Amniotic epithelial cell (primary cell): Measurements from ENCODE around the gene ANKFY1.
"Not testable (repeated sequence)": the region's sequence is repeated elsewhere in the genome, so short reads cannot be mapped to it uniquely, and the experiment has no call there.

ENCODE experiments used
- DNase-seq: peaks from one replicate; pipeline ENCODE4 v3.0.0-alpha.2; 2010; ENCODE audit warnings: low read depth

ANKFY1 gene

DNA sequence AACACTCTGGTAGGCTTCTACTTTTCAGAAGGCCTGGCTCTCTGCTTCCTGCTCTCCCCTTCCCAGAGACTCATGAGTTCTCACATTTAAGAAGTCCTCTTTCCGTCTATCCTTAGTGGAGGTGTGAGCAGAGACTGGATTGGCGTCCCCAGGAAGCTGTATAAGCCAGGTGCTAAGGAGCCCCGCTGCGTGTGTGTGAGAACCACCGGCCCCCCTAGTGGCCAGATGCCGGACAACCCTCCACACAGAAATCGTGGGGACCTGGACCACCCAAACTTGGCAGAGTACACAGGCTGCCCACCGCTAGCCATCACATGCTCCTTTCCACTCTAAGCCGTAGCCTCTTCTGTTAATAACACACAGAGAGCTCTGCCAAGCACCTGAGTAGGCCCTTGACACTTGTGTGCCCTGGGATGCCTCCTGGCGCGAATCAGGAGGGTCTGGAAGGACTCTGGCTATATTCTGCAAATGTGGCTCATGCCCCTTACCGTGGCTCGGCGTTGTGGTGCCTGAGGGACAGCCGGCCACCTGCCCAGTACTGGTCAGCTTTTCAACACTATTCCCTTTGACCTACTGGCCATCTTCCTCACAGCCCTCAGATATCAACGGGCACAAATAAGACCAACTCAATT is 106.9 kb downstream of the ANKFY1 start:
- no peak for DNase-seq

GRCh38 chr17:4155980-4156620 is 107.7 kb downstream of the ANKFY1 start:
- no peak for DNase-seq

GRCh38 chr17:4154201-4154600 is 109.6 kb downstream of the ANKFY1 start:
- no peak for DNase-seq

DNA sequence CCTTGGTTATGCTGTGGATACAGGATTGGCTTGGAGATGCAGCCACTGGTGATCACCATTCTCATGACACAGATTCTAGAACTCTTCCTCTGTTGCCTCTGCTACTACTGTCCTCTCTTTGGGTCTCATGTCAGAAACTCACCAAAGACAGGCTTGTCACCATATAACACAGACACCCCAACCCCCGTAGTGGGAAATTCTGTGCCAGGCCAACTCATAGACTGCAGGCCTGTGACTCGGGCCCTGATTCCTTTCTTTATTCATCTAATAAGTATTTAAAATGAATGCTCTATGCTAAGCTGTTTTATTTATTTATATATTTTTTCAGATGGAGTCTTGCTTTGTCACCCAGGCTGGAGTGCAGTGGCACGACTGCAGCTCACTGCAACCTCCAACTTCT is 111.3 kb downstream of the ANKFY1 start:
- peak; percentile 44 for DNase-seq

- peak; percentile 48 for DNase-seq
Observed at GRCh38 chr17:4150096-4150495, 113.7 kb downstream of the ANKFY1 start.

GRCh38 chr17:4148611-4149308 is 115.0 kb downstream of the ANKFY1 start:
- peak; percentile 15 for DNase-seq

GRCh38 chr17:4147751-4148310 is 115.9 kb downstream of the ANKFY1 start:
- DNase-seq, result no peak

DNA sequence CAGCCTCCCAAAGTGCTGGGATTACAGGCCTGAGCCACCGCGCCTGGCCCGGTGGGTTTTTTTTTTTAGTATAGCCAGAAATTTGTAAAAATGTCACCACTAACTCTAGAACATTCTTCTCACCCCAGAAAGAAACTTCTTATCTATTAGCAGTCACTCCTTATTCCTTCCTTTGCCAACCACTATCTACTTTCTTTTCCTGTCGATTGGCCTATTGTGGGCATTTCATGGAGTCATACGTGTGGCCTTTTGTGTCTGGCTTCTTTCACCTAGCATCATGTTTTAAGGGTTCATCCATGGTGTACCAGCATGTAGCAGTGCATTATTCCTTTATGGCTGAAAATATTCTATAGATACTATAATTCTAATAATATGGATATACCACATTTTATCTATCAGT is 117.1 kb downstream of the ANKFY1 start:
- no peak for DNase-seq

DNA sequence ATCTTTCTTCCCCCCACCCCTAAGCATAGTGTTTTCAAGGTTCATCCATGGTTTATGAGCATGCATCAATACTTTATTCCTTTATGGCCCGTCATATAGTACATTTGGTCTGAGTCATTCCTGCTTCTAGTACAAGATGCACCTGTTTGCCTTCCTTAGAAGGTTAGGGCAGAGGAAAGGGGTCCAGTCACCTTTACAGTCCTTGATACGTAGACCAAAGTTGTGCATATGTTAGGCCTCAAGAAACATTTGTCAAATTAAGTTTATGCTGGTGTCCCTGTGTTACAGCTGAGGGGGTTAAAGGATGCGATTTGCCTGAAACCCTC is 119.4 kb downstream of the ANKFY1 start:
- DNase-seq, result no peak

- DNase-seq, result peak; percentile 91
Observed at GRCh38 chr17:4143563-4144421, 120.0 kb downstream of the ANKFY1 start.

GRCh38 chr17:4142107-4142900 is 121.5 kb downstream of the ANKFY1 start:
- DNase-seq, result peak; percentile 26

DNA sequence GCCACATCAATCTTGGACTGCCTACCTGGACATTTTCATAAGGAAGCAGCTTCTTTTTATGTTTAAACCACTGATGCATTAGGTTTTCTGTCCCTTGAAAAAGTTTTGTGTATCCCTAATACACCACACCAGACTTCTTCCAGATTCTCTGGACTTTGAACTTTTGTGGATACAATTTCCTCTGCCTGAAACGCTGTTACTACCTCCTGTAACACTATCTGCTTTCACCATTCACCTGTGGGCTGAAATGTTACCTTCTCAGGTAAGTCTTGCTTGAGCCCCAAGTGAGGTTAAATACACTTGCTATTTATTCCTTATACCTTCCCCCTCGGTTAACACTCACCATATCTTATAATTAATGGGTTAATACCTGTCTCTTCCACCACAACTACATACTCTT is 123.7 kb downstream of the ANKFY1 start:
- DNase-seq, result no peak

DNA sequence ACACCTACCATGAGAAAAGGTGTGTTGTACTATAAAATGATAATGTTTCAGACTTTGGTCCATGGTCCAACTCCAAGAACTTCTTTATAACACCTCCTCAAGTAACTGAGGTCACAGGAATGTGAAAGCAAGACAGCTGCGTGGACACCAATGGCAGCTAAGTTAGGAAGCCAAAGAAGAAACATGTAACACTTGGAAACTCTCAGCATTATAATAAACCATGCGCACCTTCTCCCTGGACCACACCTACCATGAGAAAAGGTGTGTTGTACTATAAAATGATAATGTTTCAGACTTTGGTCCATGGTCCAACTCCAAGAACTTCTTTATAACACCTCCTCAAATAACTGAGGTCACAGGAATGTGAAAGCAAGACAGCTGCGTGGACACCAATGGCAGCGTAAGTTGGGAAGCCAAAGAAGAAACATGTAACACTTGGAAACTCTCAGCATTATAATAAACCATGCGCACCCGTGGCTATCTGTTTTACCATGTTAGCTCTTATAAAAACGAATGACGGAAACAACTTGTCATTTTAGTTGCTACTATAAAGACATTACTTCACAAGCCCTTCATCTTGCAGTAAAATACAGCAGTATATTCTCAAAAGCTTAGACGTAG is 124.8 kb downstream of the ANKFY1 start:
- not testable (repeated sequence) for DNase-seq

DNA sequence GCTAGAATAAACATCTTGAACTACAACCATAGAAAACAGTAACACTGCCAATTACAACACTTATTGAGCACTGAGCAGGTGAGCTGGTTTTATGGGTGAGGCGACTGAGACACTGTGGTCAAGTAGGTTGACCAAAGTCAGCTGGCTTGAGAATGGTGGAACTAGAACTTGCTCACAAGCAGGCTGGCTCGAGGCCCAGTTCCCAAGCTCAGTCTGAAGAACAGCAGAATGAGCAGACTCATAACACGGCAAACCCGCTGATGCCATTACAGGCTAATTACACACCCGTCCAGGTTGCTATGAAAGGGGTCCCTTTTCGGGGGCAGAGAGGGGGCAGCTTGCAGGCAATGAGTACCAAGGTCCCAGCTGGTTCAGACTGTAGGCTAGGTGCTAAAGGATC is 127.4 kb downstream of the ANKFY1 start:
- DNase-seq, result no peak

GRCh38 chr17:4135489-4135888 is 128.3 kb downstream of the ANKFY1 start:
- no peak for DNase-seq

GRCh38 chr17:4134721-4135120 is 129.1 kb downstream of the ANKFY1 start:
- no peak for DNase-seq

DNA sequence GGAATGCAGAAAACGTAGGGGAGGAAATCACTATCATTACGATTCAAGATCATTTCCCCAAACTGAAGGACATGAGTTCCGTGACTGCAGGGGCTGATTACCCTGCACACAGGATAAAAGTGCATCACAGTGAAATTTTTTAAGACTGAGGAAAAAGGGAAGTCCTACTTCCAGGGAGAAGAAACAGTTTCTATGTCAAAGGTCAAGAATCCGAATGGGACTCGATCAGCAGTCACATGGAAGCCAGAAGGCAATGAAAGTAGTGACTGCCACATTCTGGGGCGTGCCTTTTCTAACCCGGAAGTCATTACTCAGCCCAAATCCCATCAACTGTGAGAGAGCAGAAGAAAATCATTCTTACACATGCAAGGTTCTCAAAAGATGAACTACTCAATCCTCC is 133.1 kb downstream of the ANKFY1 start:
- DNase-seq, result no peak

DNA sequence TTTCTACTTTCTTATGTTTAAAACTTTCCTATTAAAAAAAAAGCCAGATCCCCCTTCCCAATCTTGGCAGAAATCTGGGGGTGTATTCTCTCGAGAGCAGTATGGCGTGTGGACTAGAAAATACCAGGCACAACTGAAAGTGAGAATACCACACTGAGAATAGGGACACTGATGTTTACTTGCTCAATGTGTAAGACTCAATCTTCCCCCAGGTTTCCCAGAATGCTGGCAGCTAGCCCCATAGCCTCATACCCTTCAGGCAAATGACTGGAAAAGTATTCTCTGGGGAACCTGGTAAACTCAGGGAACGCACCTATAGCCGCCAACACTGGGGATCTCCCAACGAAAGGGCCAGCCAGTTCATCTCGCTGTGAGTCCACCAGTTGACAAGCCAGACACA is 136.2 kb downstream of the ANKFY1 start:
- DNase-seq, result peak; percentile 2

GRCh38 chr17:4125552-4125951 is 138.2 kb downstream of the ANKFY1 start:
- DNase-seq, result no peak

GRCh38 chr17:4124999-4125398 is 138.8 kb downstream of the ANKFY1 start:
- DNase-seq, result no peak

GRCh38 chr17:4120332-4120731 is 143.4 kb downstream of the ANKFY1 start:
- no peak for DNase-seq
